Epidermal melanocyte (primary cell): Measurements from ENCODE around the gene KREMEN2.
"Not testable (repeated sequence)": the region's sequence is repeated elsewhere in the genome, so short reads cannot be mapped to it uniquely, and the experiment has no call there.

Experiments used
- DNase-seq: peaks from one replicate; pipeline ENCODE4 v3.0.0; 2011; ENCODE audit warnings: low spot score; ENCODE audit not compliant: insufficient read length

Gene KREMEN2, protein sequence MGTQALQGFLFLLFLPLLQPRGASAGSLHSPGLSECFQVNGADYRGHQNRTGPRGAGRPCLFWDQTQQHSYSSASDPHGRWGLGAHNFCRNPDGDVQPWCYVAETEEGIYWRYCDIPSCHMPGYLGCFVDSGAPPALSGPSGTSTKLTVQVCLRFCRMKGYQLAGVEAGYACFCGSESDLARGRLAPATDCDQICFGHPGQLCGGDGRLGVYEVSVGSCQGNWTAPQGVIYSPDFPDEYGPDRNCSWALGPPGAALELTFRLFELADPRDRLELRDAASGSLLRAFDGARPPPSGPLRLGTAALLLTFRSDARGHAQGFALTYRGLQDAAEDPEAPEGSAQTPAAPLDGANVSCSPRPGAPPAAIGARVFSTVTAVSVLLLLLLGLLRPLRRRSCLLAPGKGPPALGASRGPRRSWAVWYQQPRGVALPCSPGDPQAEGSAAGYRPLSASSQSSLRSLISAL

DNA sequence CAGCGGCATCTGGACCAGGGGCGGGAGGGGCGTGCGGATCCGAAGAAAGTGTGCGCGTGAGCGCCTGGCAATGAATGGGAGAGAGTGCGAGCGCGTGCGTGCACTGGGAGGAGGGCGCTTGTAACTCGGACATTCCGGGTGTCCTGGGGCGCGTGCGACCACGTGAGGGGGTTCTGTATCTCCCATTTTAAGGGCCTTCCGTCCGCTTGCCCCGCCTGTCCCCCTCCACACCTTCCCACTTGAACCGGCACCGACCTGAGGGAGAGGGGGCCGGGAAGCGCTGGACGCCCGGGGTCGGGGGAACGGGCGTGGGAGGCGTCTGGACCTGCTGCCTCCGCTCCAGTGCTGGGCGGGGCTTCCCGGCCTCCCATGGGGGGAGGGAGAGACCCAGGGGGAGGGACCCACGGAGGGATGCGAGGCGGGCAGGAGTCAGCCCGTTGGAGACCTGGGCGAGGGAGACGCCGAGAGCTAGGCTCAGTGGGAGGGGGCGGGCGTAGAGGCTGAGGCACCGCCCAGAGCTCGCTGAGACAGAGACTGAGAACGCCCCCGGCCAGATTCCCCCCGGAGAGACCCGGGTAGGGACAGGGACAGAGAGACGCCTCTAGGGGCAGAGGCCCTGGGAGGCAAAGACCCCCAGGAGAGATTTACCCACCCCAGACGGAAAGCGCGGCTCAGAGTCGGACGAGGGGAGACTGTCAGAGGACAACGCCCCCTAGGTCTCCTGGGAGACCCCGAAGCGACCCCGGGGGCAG is at the start of gene KREMEN2:
Gene KREMEN2 (plus strand): TSS at position 553 of the 752 bp plus-strand sequence. CDS start 246 bp downstream, outside the sequence.
- peak; percentile 66 for DNase-seq

DNA sequence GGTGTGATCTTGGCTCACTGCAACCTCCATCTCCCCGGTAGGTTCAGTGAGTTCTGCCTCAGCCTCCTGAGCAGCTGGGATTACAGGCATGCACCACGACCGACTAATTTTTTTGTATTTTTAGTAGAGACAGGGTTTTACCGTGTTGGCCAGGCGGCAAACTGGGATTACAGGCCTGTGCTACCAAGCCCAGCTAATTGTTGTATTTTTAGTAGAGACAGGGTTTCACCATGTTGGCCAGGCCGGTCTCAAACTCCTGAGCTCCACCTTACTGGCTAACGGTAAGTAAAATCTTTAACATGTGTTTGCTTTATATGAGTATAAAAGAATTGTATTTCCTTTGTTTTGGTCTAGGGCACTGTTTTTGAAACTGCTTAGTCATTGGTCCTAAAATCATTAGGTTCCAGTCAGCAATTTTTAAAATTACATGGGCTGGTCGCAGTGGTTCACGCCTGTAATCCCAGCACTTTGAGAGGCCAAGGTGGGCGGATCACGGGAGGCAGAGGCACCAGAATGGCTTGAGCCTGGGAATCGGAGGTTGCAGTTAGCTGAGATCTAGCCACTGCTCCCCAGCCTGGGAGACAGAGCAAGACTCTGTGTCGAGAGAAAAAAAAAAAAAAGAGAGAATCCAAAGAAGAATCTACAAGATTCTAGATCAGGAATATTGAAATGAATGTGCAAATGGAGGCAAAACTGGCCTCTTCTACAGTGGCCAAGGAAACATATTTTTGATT is 48.7 kb upstream of the KREMEN2 start:
- no peak for DNase-seq

DNA sequence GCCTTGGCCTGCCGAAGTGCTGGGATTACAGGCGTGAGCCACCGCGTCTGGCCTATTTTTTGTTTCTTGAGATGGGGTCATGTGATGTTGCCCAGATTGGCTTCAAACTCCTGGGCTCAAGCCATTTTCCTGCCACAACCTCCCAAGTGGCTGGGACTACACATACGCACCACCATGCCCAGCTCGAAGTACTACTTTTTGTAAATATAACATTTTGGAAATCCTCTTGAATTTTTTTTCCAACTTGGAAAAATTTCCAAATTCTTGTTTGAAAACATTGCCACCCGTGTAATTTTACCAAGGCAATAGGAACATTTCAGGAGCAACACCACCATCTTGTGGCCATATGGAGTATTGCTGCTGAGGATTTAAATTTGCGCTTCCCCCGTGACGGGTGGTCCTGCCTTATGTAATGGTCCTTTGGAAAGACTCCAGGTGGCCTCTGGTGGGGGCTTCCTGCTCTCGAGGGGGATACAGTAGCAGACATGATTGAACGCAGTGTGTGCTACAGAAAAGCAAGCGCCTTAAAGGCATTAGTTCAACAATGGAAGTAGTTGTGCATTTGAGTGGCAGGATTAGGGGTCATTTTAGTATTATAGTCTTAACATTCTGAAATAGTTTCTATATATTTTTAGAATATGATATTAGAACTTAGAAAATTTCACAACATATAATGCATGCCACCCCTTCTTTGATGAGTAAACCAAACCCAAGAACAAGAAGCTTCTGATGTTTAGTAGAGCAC is 44.4 kb upstream of the KREMEN2 start:
- DNase-seq = peak; percentile 67

DNA sequence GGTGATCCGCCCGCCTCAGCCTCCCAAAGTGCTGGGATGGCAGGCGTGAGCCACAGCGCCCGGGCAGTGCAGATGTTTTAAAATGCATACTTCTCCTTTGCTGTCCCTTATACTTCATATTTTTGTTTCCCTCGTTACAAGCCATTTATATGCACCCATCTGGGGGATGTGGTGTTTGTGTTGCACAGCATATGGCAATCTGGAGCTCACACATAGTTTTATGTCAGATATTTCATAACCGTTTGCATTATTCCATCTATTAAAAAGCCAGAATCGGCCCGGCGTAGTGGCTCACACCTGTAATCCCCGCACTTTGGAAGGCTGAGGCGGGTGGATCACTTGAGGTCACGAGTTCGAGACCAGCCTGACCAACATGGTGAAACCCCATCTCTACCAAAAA is 40.6 kb upstream of the KREMEN2 start:
- DNase-seq = no peak

DNA sequence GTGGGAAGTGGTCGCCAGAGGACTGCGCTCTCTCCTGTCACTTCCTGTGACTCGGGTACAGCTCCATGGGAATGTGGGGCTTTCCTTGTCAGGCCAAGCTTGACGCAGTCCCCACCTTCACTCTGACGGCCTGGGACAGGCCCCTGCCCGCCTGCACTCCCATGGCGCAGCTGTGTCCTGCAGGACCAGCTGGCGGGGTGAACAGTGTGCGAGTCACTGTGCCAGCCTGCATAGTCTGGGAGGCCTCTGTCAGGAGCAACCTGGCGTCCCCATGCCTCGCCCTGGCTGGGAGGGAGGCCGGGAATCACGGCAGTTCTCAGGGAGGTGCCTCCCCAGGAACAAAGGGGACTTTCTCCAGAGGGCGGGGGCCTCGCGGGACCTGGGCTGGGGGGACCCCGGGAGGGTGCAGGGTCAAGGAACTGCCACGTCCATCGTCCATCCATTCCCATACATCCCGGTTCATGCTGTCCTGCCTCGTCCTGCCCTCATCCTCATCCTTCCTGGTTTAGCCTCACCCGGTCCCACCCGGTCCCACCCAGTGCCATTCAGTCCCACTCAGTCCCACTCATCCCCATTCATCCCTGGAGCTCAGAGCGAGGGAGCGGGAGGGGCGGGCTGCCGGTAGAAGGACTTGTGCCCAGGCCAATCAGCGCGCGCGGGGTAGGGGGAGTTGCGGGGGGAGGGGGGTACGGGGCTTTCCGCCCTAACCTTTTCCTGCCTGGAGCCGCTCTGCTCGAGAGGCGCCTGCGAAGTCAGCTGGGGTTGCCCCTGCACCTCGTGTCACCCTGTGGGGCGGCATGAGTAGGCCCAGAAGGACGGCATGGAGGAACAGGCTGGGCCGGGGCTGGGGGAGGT is 38.9 kb upstream of the KREMEN2 start:
- DNase-seq = no peak

DNA sequence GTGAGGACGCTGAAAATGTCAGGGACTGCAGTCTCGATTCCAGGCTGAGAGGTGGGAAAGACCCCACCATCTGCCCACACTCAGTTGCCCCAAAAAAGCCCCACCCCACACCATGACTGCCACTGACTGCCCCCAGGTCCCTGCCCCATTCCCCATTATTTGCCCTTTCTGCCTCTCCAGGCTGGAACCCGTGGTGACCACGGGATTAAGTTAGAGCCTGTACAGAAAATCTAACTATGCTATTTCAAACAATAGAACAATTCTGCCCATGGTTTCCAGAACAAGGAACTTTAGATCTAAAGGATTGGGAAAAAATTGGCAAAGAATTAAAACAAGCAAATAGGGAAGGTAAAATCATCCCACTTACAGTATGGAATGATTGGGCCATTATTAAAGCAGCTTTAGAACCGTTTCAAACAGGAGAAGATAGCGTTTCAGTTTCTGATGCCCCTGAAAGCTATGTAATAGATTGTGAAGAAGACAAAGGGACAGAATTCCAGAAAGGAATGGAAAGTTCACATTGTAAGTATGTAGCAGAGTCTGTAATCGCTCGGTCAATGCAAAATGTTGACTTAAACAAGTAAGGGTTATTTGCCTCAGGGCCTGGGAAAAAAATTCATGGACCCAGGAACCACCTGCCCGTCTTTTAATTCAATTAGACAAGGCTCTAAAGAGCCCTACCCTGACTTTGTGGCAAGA is 38.0 kb upstream of the KREMEN2 start:
- DNase-seq = no peak

DNA sequence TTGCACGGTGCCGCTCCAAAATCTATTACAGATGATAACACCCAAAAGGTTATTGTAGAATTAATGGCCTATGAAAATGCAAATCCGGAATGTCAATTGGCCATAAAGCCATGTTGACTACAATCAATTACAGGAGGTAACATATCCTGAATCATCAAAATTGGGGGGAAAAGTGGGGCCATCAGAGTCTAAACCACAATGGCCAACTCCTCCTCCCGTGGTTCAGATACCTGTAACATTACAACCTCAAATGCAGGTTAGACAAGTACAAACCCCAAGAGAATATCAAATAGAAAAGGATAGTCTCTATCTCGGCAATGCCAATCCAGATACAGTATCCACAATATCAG is 37.5 kb upstream of the KREMEN2 start:
- DNase-seq = no peak

DNA sequence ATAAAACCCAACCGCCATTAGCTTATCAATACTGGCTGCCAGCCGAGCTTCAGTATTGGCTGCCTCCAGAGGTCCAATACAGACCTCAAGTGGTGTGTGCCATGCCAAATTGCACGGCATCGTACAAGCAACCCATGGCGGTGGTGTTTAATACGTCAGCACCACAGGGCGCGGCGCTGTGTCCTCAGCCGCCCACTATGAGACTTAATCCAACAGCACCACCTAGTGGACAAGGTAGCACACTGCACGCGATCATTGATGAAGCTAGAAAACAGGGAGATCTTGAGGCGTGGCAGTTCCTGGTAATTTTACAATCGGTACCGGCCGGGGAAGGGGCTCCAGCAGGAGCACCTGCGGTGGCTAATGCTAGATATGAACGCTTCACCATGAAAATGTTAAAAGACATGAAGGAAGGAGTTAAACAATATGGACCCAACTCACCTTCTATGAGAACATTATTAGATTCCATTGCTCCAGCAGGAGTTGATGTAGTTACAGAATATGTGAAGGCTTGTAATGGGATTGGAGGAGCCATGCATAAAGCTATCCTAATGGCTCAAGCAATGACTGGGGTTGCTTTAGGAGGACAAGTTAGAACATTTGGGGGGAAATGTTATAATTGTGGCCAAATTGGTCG is 36.9 kb upstream of the KREMEN2 start:
- peak; percentile 75 for DNase-seq

DNA sequence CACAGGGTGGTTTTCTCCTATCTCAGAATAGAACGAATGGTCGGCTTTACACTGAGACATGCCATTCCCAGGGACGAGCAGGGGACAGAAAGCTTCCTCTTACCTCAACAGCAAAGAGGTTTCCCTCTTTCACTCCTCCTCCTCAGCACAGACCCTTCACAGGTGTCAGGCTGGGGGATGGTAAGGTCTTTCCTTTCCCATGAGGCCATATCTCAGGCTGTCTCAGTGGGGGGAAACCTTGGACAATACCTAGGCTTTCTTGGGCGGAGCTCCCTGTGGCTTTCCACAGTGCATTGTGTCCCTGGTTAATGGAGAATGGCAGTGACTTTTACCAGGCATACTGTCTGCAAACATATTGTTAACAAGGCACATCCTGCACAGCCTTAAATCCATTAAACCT is 35.9 kb upstream of the KREMEN2 start:
- not testable (repeated sequence) for DNase-seq

DNA sequence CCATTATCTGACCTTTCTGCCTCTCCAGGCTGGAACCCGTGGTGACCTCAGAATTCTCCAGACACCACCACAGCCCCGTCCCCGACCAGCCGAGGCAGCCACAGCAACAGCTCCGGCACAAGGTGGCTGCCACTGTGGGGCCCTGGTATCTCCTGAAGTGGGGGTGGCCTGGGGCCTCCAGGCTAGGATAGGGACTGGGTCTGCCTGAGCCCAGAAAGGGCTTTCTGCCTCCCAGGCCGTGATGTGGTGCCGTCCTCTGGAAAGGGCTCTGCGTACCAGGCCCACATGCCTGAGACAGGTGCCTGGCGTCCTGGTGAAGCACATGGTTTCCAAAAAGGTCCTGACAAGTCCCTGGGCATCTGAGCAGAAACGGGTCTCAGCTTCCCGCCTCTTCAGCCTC is 35.3 kb upstream of the KREMEN2 start:
- no peak for DNase-seq

DNA sequence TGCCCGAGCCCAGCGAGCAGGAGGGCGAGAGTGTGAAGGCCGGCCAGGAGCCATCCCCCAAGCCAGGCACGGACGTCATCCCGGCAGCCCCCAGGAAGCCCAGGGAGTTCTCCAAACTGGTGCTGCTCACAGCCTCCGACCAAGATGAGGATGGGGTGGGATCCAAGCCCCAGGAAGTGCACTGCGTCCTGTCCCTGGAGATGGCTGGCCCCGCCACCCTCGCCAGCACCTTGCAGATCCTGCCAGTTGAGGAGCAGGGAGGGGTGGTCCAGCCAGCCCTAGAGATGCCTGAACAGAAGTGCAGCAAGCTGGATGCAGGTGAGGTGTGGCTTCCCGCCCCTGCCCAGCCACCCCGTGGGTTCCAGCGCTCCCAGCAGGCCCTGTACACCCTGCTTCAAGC is 34.4 kb upstream of the KREMEN2 start:
- no peak for DNase-seq

DNA sequence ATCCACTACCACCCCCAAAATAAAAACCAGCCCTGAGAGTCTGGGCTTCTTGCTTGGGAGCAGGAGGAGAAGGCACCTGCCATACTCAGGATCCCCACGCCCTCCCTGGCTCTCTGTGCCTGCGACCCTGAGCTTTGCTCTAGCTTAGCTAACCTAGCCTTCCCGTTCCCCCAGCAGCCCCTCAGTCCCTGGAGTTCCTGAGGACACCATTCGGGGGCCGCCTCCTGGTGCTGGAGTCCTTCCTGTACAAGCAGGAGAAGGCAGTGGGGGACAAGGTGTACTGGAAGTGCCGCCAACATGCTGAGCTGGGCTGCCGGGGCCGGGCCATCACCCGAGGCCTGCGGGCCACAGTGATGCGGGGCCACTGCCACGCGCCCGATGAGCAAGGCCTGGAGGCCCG is 33.8 kb upstream of the KREMEN2 start:
- no peak for DNase-seq

DNA sequence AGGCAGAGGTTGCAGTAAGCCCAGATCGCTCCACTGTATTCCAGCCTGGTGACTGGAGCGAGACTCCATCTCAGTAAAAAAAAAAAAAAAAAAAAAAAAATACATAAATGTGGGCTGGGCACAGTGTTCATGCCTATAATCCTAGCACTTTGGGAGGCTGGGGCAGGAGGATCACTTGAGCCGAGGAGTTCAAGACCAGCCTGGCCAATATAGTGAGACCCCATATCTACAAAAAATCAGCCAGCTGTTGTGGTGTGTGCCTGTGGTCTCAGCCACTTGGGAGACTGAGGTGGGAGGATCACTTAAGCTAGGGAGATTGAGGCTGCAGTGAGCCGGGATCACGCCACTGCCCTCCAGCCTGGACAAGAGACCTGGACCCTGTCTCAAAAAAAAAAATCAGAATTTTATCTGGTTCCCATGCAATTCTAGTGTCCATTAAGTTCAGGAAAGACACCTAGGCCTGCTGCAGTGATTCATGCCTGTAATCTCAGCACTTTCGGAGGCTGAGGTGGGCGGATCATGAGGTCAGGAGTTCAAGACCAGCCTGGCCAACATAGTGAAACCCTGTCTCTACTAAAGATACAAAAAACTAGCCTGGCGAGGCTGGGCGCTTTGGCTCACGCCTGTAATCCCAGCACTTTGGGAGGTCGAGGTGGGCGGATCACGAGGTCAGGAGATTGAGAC is 32.7 kb upstream of the KREMEN2 start:
- DNase-seq = not testable (repeated sequence)

DNA sequence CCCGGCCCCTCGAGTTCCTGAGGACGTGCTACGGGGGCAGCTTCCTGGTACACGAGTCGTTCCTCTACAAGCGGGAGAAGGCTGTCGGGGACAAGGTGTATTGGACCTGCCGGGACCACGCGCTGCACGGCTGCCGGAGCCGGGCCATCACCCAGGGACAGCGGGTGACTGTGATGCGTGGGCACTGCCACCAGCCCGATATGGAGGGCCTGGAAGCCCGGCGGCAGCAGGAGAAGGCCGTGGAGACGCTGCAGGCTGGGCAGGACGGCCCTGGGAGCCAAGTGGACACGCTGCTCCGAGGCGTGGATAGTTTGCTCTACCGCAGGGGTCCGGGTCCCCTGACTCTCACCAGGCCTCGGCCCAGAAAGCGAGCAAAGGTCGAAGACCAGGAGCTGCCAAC is 30.9 kb upstream of the KREMEN2 start:
- no peak for DNase-seq

DNA sequence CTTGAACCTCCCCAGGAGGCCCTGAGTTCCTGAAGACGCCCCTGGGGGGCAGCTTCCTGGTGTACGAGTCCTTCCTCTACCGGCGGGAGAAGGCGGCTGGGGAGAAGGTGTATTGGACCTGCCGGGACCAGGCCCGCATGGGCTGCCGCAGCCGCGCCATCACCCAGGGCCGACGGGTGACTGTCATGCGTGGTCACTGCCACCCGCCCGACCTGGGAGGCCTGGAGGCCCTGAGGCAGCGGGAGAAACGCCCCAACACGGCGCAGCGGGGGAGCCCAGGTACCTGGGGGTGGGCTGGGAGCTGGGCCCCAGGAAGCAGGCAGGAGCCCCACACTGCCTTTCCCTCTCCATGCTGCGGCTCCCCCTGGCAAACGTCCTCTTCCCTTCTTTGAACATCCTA is 30.4 kb upstream of the KREMEN2 start:
- no peak for DNase-seq

DNA sequence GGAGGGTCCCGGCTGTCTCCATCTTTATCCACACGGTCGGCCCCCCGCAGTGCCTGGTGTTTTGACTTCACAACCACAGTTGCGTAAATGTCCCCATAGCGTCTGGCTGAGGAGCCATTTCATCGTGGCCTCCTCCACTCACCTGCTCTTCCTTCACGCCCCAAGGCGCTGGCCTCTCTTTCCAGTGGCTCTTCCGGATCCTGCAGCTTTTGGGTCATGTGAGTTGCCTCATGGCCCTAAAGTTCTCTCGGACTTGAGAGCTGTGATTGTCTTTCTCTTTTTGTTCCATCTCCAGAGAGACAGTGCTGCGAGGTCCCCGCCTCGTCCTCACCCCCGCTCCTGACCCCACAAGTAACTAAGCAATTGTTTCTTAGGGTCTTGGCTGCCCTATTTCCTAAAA is 29.6 kb upstream of the KREMEN2 start:
- no peak for DNase-seq

DNA sequence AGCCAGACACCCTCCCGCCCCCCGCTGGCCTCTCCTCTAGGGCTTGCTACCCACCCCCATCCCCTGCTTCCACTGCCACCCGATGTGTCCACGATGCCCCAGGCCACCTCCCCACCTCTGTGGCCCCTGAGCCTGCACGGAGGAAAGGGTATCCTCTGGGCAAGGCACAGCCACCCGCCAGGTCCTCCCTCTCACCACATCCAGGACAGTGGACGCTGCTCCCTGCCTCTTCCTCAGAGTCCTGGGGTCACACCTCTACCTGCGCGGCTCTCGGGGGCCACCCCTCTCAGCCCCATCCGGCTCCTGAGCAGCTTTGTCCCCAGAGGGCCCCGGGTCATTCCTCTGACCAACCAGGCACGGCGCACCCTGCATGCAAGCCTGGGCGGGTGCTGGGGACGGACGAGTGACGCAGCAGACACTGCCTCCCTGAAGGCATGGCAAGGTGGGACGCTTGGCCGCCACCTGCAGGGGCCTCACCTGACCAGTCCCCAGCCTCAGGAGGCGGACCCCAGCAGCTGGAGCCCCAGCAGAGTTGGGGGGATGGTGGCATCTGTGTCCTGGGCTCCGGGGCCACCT is 27.6 kb upstream of the KREMEN2 start:
- no peak for DNase-seq

DNA sequence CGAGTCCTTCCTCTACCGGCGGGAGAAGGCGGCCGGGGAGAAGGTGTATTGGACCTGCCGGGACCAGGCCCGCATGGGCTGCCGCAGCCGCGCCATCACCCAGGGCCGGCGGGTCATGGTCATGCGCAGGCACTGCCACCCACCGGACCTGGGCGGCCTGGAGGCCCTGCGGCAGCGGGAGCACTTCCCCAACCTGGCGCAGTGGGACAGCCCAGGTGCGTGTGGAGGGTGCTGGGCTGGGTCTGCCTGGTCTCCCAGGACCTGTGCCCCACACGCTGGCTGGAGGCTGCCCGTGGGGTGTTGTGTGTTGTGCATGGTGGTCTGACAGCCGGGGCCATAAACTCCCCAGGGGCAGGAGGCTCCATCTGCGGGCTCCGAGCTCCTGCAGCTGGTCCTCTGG is 26.9 kb upstream of the KREMEN2 start:
- DNase-seq = no peak
